UCSD-AML1 (cell line): ENCODE data around the gene NOS1.
A peak's percentile ranks its signal among the peaks of the same experiment; 100 is the strongest.
"Not testable (repeated sequence)": the region's sequence is repeated elsewhere in the genome, so short reads cannot be mapped to it uniquely, and the experiment has no call there.

Experiments
- DNase-seq: peaks from one replicate; lab custom pipeline; 2025; ENCODE audit not compliant: unreplicated experiment; lab: John Stamatoyannopoulos, UW

The NOS1 gene

GRCh38 chr12:117361347-117361751 lies at the start of gene NOS1:
Gene NOS1 (minus strand): TSS chr12:117361626. CDS start chr12:117331069, 30,557 bp downstream.
- DNase-seq: no peak

DNA sequence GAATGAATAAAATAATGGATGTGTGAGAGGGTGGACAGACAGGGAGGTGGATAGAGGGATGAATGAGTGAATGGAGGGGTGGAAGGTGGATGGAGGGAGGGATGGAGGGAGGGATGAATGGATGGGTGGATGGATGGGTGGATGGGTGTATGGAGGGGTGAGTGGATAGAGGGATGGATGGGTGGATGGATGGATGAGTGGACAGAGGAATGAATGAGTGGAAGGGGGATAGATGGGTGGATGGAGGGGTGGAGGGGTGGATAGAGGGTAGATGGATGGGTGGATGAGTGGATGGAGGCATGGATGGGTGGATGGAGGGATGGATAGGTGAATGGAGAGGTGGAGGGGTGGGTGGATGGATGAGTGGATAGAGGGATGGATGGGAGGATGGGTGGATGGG lies 47.9 kb upstream of the NOS1 start:
- DNase-seq: no peak

DNA sequence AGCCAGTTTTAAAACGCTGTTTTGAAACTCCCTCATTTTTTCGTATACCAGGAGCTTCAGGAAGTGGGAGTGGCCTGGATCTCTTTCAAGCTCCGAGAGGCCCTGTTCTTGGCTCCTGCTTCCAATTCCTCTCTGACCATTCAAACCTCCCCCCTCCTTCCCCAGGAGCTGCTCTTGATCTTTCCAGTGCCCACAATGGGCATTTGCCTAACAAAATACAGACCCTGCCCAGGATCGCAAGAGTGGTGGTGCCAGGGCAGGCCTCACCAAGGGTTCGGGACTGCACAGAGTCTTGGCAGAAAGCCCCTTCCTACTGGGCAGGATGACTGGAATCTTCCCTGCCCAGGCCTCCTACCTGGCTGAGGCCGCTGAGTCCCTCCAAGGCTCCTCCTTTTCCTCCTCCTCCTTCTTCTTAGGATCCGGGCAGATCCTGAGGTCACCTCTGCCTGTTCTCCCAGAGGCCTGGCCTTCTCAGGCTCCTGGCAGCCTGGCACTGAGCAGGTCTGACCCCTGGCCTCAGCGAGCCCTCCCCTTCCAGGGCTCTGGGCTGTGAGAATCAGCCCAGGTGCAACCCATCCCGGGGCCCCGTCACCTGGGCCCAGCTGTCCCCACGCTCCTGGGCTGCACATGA lies 46.9 kb upstream of the NOS1 start:
- no peak for DNase-seq

- DNase-seq: no peak
Measured at GRCh38 chr12:117404940-117405339, 43.5 kb upstream of the NOS1 start.

DNA sequence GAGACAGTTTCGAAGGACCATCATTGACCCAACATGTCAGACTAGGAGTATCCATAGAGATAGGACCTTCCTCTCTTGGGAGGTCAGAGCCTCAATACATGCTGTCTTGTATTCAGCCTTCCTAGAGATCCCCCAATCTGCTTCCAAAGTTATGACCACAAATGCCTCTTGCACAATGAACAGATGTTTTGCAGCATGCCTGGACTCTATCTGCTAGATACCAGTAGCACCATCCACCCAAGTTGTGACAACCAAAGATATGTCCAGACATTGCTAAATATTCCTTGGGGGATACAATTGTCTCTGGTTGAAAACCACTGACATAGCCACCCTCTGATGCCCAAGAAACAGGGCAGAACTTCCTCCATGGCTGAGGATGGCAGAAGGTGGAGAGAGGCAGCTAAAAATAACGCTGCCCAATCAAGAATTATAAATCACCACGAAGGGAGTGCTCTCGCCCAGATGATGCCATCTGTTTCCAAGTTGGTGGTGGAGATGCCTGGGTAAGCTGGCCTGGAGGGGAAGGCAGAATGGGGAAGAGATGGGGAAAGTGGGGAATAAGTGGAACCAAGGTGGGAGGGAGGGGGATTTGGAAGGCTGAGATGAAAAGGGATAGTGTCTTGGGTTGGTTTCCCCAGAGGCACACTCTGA lies 42.9 kb upstream of the NOS1 start:
- no peak for DNase-seq

- DNase-seq: no peak
Measured at GRCh38 chr12:117403586-117404139, 42.2 kb upstream of the NOS1 start.

DNA sequence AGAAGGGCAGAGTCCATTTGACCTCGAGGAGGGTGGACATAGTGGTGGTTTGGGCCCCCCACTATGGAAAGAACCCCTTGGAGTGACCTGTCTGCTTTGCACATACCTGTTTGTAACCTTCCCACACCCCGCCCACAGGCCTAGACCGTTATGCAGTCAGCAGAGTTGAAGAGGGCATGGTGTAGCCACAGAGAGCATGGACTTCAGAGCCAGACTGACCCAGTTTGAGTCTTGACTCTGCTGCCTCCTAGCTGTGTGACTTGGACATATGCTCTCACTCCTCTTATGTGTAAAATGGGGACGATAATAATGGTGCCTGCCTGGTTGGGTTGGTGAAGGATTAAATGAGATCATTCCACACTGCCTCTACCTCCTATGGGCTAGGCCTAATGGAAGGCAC lies 40.9 kb upstream of the NOS1 start:
- DNase-seq: no peak

DNA sequence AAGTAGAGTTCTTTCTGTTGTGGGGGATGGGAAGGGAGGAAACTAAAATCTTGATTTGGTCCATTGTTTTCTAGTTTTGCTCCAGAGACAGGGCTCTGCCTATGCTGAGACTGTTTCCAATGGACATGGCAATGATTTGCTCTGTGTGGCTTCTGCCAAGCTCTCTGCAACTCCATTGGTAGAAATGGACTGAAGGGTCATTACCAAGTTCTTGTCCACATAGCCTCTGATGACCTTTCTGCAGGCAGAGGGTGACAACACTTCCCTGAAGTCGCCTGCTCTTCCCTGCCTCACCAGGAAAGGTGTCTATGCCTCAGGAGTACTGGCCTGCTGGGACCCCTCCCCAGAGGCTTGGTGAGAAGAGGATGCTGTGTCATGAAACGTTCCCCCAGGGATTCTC lies 39.5 kb upstream of the NOS1 start:
- DNase-seq: no peak

GRCh38 chr12:117398482-117398881 lies 37.1 kb upstream of the NOS1 start:
- DNase-seq: not testable (repeated sequence)

GRCh38 chr12:117395766-117396165 lies 34.3 kb upstream of the NOS1 start:
- no peak for DNase-seq

DNA sequence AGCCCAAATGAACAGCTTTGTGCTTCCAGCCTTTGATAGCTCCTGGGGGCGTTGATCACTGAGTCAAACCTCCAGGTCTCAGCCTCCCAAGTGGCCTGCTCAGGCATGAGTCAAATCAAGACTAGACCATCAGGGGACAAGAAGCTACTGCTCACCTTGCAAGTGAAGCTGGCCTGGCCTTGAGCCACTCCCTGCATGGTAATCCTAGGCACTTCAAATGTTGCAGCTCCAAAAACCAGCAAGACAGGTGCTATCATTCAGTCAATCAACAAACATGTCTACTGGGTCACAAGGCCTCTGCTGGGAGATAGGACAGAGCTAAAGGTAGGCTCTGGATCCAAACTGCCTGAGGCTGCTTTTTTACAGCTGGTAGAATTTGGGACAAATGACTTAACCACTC lies 33.1 kb upstream of the NOS1 start:
- DNase-seq: no peak

DNA sequence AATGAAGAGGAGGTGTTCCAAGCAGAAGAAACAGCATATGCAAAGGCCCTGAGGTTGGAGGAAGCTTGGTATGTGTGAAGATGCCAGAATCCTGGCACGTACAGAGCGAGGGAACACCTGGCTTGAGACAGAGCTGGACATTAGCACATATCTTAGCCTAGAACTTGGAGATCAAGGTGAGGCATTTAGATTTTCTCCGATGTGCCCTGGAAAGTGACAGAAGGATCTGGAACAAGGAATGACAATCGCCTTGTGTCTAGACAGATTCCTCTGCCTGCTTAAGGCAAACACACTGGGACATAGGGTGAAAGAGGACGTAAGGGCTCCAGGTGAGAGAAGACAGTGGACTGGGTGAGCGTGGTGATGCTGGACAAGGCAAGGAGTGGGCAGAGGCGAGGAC lies 32.2 kb upstream of the NOS1 start:
- DNase-seq: no peak

- DNase-seq: no peak
Measured at GRCh38 chr12:117390866-117391265, 29.4 kb upstream of the NOS1 start.

DNA sequence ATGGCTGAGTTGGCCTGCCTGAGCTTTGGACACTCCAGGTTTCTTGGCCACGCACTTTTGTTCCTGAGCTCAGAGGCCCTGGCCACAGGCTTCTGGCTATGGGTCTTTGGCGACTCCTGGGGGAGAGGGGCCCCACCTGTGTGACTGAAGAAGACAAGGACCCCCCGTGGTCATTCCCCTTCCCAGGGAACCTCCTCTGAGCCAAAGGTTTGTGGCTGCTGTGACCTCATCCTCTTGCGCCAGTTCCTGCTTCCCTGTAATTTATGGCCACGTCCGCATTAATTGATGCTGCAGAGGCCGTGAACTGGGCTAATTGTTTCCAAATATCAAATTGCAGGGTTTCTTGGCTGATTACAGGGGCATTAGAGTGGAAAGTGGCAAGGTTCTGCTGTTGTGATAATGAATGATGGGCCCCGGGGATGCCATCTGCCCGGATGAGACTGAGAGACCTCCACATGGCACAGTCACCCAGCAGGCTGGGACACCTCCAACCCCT lies 27.6 kb upstream of the NOS1 start:
- DNase-seq: no peak

- DNase-seq: no peak
Measured at GRCh38 chr12:117387832-117388231, 26.4 kb upstream of the NOS1 start.

- no peak for DNase-seq
Measured at GRCh38 chr12:117384735-117385134, 23.3 kb upstream of the NOS1 start.

- no peak for DNase-seq
Measured at GRCh38 chr12:117380083-117380482, 18.7 kb upstream of the NOS1 start.

GRCh38 chr12:117377758-117378157 lies 16.3 kb upstream of the NOS1 start:
- DNase-seq: no peak

DNA sequence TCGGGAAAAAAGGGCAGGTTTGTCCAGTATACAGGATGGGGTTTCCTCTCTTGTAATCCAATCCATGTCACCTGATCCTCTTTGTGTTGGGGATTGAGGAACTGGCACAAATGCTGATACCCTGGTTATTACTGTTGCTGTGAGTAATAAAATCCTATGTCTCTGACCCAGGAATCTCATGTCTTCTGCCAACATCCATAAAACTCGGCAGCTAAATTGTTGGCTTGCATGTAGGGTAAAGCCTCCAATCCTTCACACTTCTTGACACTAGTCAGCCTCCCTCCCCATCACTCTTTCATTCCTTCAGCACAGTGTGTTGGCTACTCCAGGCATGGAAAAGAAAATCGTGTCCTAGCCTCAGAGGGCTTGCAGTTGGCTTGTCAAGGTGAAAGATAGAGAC lies 9.2 kb upstream of the NOS1 start:
- no peak for DNase-seq

- DNase-seq: not testable (repeated sequence)
Measured at GRCh38 chr12:117370000-117370399, 8.6 kb upstream of the NOS1 start.

DNA sequence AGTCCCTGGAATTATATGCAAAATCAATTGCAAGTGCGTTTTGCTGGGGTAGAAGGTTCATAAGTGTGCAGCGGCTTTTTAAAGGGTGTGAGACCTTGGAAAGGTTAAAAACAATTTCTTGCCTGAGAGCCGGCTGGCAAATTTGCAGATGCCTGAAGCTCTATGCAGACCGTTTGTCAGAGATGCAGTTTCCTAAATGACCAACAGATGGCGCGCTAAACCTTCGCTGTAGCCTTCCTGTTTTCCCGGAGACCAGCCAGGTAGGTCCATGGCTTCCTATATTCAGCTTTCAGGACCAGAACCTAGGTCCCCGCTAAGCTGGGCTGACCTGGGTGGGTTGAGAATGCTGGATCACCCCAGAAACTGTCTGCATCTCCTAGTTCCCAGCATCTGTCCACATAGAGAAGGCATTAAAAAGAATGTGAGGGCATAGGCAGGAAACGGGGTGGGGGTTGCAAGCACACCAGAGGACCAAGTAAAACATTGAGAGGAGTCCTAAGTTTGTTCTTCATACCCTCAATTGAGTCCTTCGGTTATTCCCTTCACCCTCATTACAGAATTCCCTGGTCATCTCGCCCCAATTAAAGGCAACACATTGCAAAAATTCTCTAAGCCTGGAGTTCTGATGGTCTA lies 5.7 kb upstream of the NOS1 start:
- peak; percentile 48 for DNase-seq

- DNase-seq: no peak
Measured at GRCh38 chr12:117365049-117365616, 3.7 kb upstream of the NOS1 start.
